ENCODE measurements around the gene PHLPP1. TPM values are rescaled to one million over a fixed set of nuclear protein-coding genes. Genes with fewer than 3 reads are reported as not detected.

The PHLPP1 gene
- total RNA-seq, 1 experiment from 2014 or later = 14.7 TPM

DNA sequence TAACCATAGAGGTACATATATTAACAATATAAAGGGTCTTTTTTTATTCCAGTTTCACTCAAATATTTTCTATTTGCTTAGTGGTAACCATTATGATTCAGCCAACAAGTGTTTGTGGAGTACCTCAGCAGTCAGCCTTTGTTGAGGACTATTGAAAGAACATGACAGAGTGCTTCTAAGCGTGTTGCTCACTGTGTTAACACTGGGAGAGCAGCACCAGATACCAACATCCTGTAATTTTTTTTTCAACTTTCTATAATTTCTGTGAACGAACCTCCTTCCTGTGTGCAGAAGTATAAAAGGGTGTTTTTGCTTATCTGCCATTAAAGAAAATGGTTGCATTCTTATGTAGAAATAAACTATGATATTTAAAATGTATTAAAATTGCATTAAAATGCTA, 239.0 kb downstream of the PHLPP1 start:
- ChIA-PET RAD21 (ENCODE audit: low non-redundant PET in 1 of 2, low total read pairs in 2 of 2, uncharacterized antibody in 2 of 2, unreplicated experiment in 2 of 2) (no interaction called here), CTCF (no interaction called here), POLR2A (no interaction called here)
- H4K20me1 ChIP-seq (ENCODE audit: insufficient read depth) = no peaks in the 10 kb centered on the region
- TF ChIP-seq ZFX (IDR thresholded peaks at IDR 0.05) (no peak), ATF3 (IDR thresholded peaks at IDR 0.05) (no peak), JUND (IDR thresholded peaks at IDR 0.05) (no peak), CBX3 (IDR thresholded peaks at IDR 0.05; ENCODE audit: low read depth) (no peak), SP1 (IDR thresholded peaks at IDR 0.05; ENCODE audit: low read depth) (no peak), SRF (IDR thresholded peaks at IDR 0.05; ENCODE audit: low read depth) (no peak), TCF7L2 (IDR thresholded peaks at IDR 0.05; ENCODE audit: borderline replicate concordance, extremely low read depth, insufficient read depth, insufficient read length) (no peak), RAD21 (IDR thresholded peaks at IDR 0.05; ENCODE audit: low read depth) (no peak), SIN3A (IDR thresholded peaks at IDR 0.05; ENCODE audit: low read depth) (no peak)
- TF ChIP-seq, protein P1, sequence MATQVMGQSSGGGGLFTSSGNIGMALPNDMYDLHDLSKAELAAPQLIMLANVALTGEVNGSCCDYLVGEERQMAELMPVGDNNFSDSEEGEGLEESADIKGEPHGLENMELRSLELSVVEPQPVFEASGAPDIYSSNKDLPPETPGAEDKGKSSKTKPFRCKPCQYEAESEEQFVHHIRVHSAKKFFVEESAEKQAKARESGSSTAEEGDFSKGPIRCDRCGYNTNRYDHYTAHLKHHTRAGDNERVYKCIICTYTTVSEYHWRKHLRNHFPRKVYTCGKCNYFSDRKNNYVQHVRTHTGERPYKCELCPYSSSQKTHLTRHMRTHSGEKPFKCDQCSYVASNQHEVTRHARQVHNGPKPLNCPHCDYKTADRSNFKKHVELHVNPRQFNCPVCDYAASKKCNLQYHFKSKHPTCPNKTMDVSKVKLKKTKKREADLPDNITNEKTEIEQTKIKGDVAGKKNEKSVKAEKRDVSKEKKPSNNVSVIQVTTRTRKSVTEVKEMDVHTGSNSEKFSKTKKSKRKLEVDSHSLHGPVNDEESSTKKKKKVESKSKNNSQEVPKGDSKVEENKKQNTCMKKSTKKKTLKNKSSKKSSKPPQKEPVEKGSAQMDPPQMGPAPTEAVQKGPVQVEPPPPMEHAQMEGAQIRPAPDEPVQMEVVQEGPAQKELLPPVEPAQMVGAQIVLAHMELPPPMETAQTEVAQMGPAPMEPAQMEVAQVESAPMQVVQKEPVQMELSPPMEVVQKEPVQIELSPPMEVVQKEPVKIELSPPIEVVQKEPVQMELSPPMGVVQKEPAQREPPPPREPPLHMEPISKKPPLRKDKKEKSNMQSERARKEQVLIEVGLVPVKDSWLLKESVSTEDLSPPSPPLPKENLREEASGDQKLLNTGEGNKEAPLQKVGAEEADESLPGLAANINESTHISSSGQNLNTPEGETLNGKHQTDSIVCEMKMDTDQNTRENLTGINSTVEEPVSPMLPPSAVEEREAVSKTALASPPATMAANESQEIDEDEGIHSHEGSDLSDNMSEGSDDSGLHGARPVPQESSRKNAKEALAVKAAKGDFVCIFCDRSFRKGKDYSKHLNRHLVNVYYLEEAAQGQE (IDR thresholded peaks at IDR 0.05; ENCODE audit: low read depth) = no peak
- H3K9ac ChIP-seq (ENCODE audit: low read length) = no peak overlapping the region
- no peak overlapping the region for H2AFZ ChIP-seq (ENCODE audit: low read depth, low read length, poor library complexity, severe bottlenecking)
- intact Hi-C loops (cut with micrococcal nuclease) = no loop called here
- no peaks in the 10 kb centered on the region for H3K9me2 ChIP-seq (ENCODE audit: insufficient read depth)
- H3K4me2 ChIP-seq (ENCODE audit: low read length) = no peak overlapping the region
- H3K4me1 ChIP-seq (ENCODE audit: control insufficient read depth in 1 of 2, insufficient read depth in 2 of 2, low read length in 2 of 2) = no peaks in the 10 kb centered on the region
- no peaks in the 10 kb centered on the region for H3K9me3 ChIP-seq (ENCODE audit: control insufficient read depth in 1 of 2, insufficient read depth in 1 of 2, low read depth in 1 of 2, low read length in 2 of 2)
- no TSS peak for BruUV-seq (replicated peaks)
- no peak for ATAC-seq
- no peak overlapping the region for H3K4me3 ChIP-seq (replicated peaks in 1 of 2; ENCODE audit: low read depth in 1 of 2, low read length in 2 of 2)
- H3K27ac ChIP-seq (ENCODE audit: low read depth, low read length) = no peak overlapping the region
- no peak for DNase-seq (ENCODE audit: low read depth, low spot score)
- no peaks in the 10 kb centered on the region for H3K36me3 ChIP-seq (ENCODE audit: control insufficient read depth in 1 of 2, insufficient read depth in 2 of 2, low read length in 2 of 2)
- H3K27me3 ChIP-seq (ENCODE audit: insufficient read depth, low read length) = no peaks in the 10 kb centered on the region
- no peaks in the 10 kb centered on the region for H3K79me2 ChIP-seq (ENCODE audit: insufficient read depth, low read length)

Data from HCT116 (cell line).